ENCODE results near the gene LGALS4.
"Not testable (repeated sequence)": the region's sequence is repeated elsewhere in the genome, so short reads cannot be mapped to it uniquely, and the experiment has no call there.

LGALS4 gene, protein sequence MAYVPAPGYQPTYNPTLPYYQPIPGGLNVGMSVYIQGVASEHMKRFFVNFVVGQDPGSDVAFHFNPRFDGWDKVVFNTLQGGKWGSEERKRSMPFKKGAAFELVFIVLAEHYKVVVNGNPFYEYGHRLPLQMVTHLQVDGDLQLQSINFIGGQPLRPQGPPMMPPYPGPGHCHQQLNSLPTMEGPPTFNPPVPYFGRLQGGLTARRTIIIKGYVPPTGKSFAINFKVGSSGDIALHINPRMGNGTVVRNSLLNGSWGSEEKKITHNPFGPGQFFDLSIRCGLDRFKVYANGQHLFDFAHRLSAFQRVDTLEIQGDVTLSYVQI

DNA sequence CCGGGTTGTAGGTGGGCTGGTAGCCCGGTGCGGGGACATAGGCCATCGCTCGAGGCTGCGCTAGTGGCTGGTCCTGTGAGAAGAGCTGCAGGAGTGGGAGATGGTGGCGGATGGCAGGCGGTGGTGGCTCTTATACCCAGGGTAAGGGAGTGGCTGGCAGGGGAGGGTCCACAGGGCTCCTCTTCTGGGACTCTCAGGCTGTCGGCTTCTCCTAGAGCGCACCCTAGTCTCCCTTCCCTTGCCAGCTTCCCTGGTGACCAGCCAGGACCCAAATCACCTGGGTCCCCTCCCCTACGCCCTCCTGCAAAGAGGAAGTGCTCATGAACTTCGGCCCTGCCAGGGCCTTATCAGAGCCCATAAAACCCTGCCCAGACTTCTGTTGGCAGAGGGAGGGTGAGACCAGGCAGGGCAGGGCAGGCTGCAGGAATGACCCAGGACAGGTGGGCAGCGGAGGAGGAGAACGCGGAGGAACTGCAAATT is at the start of gene LGALS4:
LGALS4 (minus strand) TSS at position 105 of the 480 bp plus-strand sequence; CDS start at position 46, 59 bp downstream.
- DNase-seq: no peak

DNA sequence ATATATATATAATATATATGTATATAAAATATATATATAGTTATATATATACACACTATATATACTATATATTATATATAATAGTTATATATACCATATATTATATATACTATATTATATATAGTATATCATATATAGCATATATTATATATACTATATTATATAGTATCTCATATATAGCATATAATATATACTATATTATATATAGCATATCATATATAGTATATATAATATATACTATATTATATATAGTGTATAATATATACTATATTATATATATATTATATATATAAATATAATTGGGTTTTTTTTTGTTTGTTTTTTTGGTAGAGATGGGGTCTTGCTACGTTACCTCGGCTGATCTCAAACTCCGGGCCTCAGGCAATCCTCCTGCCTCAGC is 48.6 kb upstream of the LGALS4 start:
- no peak for DNase-seq

DNA sequence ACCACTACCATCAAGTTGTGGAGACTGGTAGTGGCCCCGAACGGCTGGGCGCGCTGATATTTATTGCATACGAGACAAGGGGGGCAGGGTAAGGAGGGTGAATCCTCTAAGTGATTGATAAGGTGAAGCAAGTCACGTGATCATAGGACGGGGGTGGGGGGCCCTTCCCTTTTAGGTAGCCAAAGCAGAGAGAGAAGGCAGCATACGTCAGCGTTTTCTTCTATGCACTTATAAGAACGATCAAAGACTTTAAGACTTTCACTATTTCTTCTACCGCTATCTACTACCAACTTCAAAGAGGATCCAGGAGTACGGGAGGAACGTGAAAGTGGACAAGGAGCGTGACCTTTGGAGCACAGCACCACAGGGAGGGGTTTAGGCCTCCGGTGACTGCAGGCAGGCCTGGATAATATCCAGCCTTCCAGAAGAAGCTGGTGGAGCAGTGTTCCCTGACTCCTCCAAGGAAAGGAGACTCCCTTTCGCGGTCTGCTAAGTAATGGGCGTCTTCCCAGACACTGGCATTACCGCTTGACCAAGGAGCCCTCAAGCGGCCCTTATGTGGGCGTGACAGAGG is 47.0 kb upstream of the LGALS4 start:
- DNase-seq: not testable (repeated sequence)

DNA sequence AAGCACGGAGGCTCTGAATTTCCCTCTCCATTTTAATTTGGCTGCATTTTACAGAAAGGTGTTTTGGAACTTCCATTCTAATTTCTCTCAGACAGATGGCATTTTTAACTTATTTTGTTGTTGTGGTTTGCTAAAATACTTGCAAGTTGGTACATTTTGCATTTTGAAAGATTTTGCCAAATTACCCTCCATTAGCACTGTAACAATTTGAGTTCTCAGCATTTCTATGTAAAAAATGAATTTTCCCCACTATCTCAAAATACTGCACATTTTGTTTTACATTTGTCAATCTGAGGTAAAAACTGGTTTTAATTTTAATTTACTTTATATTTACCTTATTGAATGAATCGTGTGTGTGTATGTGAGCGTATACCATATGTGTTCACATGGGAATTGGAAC is 44.1 kb upstream of the LGALS4 start:
- no peak for DNase-seq

DNA sequence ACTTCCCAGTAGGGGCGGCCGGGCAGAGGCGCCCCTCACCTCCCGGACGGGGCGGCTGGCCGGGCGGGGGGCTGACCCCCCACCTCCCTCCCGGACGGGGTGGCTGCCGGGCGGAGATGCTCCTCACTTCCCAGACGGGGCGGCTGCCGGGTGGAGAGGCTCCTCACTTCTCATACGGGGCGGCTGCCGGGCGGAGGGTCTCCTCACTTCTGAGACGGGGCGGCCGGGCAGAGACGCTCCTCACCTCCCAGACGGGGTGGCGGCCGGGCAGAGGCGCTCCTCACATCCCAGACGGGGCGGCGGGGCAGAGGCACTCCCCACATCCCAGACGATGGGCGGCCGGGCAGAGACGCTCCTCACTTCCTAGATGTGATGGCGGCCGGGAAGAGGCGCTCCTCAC is 43.0 kb upstream of the LGALS4 start:
- DNase-seq: not testable (repeated sequence)

DNA sequence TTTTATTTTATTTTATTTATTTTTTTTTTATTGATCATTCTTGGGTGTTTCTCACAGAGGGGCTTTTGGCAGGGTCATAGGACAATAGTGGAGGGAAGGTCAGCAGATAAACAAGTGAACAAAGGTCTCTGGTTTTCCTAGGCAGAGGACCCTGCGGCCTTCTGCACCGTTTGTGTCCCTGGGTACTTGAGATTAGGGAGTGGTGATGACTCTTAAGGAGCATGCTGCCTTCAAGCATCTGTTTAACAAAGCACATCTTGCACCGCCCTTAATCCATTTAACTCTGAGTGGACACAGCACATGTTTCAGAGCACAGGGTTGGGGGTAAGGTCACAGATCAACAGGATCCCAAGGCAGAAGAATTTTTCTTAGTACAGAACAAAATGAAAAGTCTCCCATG is 42.2 kb upstream of the LGALS4 start:
- not testable (repeated sequence) for DNase-seq

DNA sequence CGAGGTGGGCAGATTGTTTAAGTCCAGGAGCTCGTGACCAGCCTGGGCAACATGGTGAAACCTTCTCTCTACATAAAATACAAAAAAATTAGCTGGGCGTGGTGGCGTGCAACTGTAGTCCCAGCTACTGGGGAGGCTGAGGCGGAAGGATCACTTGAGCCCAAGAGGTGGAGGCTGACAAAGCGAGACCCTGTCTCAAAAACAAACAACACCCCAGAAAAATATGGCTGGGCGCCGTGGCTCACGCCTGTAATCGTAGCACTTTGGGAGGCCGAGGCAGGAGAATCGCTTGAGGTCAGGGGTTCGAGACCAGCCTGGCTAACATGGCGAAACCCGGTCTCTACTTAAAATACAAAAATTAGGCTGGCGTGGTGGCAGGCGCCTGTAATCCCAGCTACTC is 40.5 kb upstream of the LGALS4 start:
- no peak for DNase-seq

DNA sequence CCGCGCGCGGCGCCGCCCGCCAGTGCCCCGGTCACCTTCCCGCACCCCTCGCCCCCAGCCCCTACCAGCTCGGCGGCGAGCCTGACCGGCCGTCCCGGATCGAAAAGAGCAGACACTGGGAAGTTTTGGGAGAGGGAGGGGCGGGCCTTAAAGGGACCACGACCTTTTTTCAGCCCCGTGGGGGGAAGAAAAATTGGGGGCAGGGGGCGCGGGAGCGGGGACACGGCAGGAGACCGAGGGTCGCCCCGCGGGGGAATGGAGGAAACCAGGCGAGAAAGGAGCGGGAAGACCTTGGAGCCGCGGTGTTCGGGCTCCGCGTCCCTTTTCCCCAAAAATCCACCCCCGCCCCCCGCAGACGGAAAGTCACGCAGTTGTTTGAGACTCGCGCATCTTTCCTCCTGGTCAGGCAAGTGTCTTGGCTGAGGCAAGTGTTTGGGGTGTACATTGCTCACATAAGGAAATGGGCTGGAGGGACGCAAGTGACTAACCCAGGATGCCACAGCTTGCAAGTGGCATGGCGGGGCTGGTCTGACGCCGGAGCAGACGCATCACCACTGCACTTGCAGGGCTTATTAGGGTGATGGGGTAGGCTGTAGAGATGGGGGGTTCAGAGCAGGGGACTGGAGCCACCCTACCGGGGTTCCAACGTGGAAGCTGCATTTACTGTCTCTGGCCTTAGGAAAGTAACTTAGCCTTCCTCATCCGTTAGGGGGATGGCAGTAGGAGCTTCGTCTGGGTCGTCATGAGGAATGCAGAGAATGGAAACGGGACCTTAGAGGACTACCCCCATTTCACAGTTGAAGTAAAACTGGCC is 39.7 kb upstream of the LGALS4 start:
- DNase-seq: peak; percentile 54

DNA sequence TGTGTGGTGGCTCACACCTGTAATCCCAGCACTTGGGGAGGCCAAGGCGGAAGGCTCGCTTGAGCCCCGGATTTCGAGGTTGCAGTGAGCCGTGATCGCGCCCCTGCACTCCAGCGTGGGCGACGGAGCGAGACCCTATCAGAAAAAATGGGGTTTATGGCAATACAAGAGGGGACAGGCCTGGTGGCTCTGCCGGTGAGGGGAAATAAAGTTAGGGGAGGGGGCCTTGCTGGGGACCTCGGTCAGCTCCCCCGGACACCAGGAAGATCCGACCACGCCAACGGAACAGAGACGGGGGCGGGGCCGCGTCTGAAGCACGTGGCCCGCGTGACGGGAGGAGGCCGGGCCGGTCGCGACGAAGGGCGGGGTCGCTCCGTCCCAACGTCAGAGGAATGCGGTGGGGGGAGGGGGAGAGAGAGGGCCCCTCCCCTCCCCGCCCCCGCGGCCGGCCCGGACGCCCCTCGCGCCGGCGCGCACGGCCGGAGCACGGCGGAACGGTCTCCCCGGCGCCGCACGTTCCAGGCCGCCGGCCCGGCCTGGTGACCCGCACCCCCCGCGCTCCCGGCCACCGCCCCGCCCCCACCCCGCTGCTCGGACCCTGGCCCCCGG is 39.0 kb upstream of the LGALS4 start:
- peak; percentile 84 for DNase-seq

DNA sequence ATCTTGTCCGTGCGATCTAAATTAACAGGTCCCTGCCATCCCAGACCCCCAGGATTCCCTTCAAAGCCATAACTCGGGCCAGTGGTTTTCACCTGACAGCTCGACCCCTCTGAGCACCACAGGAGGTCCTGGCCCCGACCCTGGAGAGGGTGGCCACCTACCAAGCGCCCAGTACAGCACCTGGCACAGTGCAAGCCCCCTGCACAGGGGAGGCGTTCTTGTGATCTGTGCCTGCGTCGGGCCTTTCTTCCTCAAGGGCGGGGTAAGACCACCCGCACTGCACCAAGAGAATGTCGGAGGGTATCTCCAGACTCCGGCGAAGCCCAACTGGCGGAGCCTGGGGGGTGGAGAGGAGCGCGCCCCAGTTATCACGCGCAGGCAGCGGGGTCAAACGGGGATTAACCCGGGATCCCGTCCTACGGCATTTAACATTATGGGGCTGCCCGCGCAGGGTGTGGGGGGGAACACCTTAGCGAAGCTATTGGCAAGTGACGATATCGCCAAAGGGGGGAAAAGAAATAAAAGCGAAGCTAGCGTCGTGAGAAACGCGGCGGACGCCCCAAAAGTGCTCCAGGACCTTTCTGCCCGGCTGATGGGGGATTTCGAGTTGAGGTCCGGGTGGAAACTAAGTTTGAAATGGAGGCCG is 38.4 kb upstream of the LGALS4 start:
- no peak for DNase-seq

DNA sequence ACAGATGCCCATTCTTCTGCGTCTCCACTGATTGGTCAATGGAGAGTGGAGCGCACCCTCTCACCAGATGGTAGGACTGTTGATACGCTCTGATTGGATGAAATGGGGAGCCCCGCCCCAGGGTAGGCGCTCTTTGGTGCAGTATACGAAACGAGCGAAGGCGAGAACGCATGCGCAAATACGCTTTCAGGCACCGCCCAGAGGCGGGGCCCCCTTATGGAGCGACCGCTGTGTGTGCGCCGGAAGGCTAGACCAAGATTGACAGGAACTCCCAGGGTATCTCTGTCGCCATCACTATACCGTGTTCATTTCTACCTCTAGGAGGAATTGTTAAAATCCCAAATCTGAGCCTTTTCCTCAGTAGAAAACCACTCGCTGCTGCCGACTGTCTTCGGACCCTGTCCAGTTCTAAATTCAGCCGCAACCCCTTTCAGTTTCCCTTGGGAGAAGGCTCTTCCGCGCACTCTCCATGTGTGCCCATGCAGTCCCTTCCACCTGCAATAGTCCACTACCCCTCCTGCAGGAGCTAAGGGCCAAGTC is 37.8 kb upstream of the LGALS4 start:
- no peak for DNase-seq

DNA sequence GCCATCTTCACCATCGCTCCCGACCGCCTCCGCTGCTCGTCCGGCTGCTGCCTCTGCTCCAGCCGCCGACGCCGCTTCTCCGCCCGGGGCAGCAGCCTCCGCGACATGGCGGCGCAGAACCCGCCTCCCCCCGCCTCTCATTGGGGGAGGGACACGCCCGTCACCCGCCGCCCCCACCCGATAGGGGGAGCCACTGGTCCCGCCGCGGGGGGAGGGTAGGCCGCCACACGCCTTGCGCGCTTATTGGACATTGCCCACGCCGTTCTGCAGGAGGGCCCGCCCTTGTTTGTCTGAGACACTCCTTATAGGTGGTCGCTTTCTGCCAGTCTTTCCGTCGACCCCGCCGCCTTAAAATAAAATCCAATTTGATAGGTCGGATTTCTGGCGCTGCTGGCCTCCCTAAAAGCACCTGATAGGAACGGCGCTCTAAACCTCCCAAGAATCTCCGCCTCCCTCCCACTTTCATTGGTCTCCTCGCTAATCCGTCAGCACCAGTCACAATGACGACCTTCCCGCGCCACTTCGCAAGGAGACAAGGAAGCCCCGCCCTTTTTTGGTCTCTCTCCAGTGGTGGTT is 37.2 kb upstream of the LGALS4 start, which contains the start of gene HNRNPL:
HNRNPL (minus strand) TSS at position 127 of the 576 bp plus-strand sequence; CDS start at position 107, 20 bp downstream.
- peak; percentile 98 for DNase-seq

DNA sequence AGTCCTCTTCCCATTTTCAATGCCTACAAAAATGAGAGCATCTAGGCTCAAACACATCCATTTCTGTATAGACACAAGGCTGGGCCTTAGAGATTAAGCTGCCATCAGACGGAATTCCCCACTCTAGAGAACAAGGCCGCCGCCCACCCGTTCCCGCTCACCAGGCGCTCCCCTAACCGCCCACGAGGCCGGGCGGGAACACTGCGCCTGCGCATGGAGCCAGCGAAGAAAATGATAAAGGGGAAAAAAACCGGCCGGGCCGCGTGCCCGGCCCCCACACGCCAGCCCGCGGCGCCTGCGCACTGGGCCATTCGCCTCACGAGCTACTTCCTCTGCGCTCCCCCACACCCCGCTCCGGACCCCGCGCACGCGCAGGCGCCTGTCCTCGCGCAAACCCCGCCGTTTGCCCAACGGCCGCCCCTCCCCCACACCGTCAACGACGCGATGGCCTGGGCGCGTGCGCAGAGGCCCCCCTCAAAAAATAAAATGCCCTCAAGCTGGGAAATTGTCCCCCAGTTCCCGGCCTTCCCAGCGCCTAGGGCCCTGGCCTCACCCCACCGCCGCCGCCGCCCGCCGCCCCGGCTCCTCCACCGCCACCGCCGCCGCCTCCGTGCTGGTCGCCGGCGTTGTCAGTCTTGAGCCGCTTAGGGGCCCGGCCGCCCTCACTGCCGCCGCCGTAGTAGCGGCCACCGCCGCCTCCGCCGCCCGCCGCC is 36.6 kb upstream of the LGALS4 start:
- peak; percentile 93 for DNase-seq

DNA sequence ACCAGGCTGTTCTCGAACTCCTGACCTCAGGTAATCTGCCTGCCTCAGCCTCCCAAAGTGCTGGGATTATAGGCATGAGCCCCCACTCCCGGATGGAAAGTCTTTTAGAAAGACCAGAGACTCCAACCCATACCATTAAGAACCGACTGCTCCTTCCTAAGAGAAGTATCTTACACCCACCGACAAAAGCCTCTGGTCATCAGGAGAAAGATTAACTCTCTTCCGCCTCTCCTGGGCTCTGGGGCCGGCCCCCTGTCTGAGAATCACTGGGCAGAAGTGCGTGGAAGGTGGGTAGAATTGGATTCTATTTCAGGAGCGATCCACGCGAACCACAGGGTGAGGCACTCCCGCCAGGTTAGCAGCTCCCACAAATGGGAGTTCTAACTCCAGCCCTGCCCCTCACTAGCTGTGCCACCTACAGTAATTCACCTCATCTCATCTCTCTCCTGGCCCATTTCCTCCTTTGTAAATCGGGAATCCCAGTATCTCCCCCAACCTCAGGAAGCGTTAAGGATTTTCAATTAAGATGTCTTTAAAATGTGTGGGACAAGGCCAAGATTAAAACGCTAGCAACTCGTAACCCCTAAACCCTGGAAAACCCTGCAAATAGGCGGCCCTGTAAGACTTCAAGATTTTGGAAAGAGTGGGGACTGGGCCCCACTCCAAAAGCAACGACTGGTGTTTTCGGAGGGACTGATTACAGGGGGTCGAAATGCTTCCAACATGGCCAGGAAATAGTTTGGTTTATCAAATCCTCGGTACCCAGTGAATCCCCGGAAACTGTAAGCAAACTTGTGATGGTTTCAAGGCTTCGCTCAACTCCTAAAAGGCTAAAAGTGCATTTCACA is 35.8 kb upstream of the LGALS4 start:
- DNase-seq: no peak

DNA sequence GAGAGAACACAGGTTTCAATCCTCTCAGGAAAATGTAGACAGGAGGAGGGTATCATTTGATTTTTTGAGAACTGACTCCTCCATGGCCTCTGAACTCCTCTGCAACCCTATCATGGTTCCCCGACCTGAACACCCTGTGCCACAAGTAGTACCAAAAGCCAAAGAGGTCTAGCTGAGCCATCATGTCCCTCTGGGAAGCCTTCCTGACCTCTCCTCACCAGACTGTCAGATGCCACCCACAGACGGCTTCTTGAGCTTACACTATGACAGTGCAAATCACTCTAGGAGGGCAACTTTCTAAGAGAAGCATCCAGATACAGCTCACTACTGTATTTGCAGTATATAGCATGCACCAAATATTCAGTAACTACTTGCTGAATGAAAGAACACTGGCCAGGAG is 33.4 kb upstream of the LGALS4 start:
- DNase-seq: no peak

DNA sequence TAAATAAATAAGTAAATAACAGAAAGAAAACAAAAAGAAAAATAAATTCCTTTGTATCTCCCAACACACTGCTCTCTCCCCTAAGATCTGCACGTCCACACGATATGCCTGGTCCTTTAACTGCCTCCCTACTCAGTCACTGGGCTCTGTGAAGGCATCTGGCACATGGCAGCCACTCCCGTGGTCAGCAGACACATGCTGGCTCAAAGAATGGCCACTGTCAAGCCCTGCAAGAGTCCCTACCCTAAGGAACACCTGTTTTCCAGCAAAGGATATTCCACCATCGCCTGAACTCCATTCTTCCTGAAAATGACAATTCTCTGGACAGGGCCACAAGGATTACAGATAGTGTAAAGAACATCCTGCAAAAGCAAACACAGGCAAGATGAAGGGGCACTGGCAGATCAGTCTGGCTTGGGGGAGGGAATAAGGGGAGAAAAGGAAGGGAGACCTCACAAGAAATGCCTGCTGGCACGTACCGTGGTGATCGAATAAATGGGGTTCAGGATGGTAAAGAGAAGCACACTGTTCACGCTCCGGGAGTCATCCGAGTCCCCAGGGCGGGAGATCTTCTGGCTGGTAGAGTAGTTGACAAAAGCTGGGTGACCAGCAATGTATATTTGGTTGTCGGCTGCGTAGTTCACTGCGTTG is 32.8 kb upstream of the LGALS4 start:
- no peak for DNase-seq

DNA sequence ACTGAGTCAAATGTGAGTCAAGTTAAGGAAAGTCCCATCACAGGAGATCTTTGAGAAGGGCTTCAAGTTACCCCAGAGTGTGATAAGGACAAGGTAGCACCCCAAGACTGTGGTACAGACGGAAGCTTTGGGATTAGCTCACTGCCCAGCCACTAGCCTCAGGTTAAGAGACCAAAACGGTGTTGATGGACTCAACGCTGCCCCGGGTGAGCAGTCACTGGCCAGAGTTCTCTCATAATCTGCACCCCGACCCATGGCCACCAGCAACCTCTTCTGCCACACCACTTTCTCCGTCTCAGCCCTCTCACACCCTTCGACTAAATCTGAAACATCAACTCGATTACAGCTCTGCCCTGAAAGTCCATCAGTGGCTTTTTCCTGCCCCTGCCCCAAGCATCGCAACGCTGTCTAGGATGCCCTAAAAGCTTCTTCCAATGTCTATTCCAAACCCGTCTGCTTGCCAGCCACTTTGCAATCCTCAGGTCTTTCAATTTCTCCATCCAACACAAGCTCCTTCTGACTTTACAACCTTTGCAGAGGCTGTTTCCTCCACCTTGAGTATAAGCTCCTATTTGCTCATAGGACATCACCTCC is 31.4 kb upstream of the LGALS4 start:
- no peak for DNase-seq

DNA sequence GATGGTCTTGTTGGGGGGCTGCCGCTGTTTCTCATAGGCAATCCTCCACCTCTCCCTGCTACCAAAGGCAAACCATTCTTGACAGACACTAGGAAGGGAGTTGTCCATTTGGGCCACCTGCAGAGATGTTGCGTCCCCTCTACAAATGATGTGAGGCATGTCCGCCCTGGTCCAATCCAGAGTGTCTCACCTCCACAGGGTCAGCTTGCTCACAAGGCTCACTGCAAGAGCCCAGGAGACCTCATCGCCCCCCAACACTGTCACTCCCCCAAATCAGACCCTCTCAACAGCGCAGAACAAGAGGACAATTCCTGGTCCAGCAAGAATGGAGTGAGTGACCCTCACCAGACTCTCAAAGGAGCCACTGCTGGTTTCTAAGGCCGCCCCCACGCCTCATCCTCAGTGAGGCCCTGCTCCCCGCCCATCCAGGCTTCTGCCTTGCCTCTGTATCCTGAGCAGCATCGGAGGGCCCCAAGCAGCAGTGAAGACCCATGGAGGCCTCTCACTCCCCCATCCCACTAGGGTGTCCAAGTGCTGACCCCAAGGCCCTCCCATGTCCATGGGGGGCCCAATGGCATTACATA is 30.5 kb upstream of the LGALS4 start:
- no peak for DNase-seq
